ENCODE results near the gene PKP3.

The PKP3 gene

DNA sequence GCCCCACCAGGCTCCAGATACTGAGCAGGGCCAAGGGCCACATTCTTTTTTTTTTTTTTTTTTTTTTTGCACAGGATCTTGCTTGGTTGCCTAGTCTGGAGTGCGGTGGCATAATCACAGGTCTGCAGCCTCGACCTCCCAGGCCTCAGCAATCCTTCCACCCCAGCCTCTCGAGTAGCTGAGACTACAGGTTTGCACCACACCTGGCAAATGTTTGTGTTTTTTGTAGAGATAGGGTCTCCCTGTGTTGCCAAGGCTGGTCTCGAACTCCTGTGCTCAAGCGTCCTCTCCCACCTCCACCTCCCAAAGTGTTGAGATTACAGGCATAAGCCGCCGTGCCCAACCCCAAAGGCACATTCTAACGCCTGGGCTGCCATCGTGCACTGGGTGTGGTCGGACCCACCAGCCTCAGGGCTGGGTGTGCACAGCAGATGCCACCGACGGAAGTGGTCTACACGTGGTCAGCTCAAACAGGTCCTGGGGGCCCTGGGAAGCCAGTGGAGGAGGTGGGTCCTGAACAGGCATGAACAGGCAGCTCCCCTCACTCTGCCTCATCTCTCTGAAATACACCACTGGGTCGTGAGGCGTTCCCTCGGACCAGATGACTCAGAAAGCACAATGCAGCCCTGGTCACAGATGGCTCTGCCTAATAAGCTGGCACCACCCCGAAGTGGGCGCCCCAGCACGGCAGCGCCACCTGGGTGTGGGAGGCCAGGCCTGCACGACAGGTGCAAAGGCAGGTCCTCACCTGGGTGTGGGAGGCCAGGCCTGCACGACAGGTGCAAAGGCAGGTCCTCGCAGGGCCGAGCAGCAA lies 29.9 kb upstream of the PKP3 start:
- peak; percentile 31 for DNase-seq (ENCODE audit: low read depth, low spot score)

DNA sequence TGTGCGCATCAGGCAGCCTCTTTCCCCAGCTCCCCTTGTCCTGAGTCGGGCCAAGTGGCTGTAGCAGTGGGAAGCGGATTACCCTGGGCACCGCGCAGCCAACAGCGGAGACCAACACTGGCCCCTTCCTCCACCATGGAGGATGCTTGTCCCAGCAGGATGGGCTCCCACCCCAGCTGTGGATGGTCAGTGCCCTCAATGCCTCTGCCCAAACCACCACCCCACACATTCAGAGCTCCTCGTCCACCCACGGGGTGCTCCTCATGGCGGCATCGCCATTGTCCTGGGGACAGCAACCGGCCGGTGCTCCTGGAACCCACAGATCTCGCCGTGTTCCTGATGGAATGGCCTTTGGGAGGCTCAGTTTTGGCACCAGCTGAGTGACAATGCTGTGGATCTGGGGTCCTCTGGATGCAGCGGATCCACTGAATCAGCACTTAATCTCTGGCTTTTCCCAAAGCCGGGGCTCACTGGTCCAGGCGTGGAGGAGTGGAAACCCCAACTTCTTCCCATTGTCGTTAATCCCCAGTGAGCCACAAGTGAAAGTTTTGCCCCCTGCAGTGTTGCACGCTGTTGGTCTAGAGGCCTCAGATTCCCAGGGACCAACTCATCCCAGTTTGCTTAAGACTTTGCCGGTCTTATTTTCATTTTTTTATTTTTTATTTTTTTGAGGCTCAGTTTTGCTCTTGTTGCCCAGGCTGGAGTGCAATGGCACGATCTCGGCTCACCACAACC lies 28.9 kb upstream of the PKP3 start:
- no peak for DNase-seq (ENCODE audit: low read depth, low spot score)

DNA sequence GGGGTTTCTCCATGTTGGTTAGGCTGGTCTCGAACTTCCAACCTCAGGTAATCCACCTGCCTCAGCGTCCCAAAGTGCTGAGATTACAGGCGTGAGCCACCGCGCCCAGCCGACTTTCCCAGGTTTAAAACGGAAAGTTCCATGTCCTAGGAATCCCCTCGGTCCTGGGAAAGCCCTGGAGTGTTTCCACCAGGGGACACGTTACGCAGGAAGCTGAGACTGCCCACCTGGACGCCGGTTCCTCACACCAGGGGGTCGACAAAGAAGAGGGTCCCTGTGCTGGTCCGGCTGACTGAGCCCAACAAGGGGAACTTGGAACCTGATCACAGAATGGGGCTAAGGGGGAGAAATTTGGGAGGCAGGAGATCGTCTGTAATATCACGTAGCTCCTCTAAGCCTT lies 28.2 kb upstream of the PKP3 start:
- DNase-seq (ENCODE audit: low read depth, low spot score) = no peak

DNA sequence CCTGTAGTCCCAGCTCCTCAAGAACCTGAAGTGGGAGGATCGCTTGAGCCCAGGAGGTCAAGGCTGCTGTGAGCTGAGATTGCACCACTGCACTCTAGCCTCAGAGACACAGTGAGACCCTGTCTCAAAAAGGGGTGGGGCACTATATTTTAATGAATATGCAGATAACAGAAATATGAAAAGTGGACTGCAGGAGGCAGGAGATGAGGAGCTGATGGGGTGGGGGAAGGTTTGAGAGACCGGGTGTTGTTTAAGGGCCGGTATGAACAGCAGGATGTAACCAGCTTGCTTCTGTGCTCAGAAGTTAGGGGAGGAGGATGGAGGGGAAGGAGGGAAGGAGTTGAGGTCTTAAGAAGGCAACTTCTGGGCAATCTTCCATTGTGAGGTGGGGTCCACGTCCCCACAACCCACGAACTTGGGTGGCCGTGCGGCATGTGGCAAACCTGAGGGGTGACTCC lies 26.0 kb upstream of the PKP3 start:
- DNase-seq (ENCODE audit: low read depth, low spot score) = no peak

DNA sequence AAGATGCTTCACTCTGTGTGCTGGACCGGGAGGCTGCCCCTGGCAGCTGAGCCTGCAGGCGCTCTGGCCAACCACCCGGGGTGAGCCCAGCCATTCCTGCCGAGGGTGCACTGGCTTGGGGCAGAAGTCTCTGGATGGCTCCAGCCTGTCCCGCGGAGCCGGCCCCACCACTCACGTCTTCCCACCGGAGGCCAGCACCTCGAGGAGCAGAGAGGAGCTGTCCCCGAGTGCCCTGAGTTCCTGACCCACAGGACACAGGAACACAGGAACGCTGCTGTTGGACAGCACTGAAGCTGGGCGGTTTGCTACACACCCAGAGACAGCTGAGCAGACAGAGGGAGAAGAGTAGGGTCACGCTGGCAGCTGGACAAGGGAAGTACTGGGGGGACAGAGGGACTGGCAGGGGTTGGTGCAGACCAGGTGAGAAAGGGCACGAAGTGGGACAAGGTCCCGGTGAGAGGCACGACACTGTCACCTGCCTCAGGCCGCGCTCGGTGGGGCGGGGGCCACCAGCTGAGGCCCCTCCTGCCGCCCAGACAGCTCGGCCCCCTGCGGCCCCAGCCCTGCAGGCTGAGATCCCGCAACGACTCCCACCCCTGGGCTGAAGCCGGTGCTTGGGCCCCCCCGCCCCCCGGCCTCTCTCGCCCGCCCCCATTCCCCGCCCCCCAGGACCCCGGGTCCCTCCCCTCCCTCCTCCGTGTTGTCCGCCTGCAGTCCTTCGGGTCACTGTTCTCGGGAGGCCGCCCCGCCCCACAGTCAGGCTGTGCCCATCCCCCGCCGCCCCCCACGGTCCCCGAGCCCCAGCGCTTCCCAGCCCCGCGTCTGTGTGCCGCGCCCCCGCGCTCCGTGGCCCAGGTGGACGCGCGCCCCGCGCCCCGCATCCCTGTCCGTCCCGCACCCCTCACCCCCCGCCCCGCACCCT lies 25.3 kb upstream of the PKP3 start:
- DNase-seq (ENCODE audit: low read depth, low spot score) = no peak

DNA sequence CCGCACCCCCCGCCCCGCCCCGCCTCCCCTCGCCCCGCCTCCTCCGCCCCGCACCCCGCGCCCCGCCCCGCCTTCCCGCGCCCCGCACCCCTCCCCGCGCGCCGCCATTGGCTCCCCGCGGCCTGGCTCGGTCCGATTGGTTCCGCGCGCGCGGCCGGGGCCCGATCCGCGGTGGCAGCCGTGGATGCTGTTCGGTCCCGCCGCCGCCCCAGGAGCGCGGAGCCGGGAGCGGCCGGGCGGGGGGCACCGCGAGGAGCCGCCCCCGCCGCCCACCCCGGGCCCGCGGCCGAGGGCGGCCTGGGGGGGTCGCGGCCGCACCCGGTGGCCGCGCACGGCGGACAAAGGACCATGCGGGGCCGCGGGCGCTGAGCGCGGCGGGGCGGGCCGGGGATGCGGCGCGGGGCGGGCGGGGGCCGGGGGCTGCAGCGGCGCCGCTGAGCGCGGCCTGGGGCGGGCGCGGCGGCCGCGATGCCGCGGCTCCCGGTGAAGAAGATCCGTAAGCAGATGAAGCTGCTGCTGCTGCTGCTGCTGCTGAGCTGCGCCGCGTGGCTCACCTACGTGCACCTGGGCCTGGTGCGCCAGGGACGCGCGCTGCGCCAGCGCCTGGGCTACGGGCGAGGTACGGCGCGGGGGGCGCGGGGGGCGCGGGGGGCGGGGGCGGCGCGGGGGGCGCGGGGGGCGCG lies 24.5 kb upstream of the PKP3 start, which contains the start of gene B4GALNT4:
Gene B4GALNT4, plus strand, starts transcription at position 164 of the 683 bp plus-strand sequence. Its CDS starts 305 bp downstream, at position 469.
- DNase-seq (ENCODE audit: low read depth, low spot score) = no peak

DNA sequence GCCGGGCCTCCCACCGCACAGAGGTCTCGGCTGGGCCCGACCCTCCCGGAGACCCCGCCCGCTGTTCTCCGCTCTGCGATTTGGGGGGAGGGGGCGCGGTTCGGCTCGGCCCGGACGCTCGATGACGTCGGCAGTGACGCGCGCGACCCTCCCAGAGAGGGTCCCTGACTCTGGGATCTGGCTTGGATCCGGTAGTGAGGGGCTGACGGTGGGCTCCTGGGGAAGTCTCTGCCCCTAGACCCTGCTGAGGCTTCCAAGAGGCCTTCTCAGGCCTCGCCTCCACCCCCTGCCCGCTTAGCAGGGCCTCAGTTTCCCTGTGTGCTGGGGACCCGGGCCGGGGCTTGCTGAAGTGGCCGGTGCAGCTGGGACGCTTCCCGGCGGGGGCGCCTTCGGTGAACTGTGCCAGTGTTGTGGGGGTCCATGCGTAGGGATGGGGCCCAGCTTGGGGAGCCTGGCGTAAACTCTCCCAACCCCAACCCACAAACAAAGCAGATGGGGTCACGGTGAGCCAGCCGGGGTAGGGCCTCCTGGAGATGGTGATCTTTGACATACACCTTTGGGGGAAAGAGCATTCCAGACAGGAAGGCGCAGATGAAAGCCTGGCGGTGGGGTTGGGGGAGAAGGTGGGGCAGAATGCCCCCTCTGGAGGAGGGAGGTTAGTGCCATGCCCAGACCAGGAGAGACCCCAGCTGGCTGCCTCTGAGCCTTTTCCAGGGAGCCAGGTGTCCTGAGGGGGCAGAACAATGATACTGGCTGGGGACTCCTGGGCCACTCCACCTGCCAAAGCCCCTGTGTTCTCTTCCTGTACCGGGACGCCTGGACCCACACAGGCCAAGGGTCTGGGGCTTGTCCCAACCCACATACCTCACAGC lies 23.7 kb upstream of the PKP3 start:
- DNase-seq (ENCODE audit: low read depth, low spot score) = no peak

DNA sequence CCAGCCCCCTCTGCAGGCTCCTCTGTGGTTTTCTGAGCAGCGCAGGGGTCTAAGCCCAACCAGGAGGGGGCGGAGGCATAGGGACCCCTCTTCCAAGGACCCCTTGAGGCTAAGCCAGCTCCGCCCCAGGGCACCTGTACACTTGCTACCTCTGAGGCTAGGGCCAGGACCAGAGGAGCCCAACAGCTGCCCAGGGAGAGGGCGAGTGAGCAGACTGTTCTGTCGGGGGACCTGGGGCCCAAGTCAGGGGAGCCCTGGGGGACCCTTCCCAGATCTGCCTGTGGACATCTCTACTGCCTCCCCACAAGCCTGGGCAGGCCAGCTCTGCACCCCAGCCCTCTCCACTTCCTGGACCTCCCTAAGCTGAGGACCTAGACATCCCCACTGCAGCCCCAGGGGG lies 23.0 kb upstream of the PKP3 start:
- DNase-seq (ENCODE audit: low read depth, low spot score) = no peak

DNA sequence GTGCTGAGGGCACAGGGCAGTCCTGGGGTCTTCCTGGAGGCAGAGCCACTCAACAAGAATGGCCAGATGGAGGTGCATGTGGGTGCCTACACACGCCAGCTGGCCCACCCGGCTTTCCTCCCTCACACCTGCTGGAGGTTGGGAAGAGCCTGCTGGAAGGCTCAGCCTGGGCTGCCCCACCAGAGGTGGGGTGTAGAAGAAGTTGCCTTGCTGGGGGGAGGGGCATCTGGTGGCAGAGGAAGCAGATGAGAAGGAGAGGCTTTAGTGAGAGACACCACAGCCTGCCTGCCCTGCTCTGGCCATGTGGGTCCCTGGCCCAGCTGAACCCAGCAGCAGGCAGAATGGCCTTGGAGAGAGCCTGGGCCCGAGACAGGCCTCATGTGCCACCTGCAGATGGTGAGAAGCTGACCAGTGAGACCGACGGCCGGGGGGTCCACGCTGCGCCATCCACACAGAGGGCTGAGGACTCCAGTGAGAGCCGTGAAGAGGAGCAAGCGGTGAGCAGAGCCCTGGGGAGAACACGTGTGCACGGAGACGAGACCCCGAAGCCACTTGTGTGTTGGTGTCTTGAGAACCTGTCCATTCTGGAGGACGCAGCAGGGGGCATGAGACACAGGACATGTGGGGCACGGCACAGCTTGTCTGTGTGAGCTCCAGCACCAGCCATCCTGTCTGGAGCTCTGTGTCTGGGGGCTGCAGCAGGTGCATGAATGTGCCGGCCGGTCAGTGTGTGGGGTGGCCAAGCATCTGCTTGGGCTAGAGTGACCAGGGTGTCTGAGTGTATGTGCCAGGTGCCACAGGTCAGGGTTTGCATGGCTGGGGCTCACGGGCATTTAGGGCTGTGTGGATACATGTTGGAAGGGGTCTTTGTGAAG lies 22.1 kb upstream of the PKP3 start:
- no peak for DNase-seq (ENCODE audit: low read depth, low spot score)

DNA sequence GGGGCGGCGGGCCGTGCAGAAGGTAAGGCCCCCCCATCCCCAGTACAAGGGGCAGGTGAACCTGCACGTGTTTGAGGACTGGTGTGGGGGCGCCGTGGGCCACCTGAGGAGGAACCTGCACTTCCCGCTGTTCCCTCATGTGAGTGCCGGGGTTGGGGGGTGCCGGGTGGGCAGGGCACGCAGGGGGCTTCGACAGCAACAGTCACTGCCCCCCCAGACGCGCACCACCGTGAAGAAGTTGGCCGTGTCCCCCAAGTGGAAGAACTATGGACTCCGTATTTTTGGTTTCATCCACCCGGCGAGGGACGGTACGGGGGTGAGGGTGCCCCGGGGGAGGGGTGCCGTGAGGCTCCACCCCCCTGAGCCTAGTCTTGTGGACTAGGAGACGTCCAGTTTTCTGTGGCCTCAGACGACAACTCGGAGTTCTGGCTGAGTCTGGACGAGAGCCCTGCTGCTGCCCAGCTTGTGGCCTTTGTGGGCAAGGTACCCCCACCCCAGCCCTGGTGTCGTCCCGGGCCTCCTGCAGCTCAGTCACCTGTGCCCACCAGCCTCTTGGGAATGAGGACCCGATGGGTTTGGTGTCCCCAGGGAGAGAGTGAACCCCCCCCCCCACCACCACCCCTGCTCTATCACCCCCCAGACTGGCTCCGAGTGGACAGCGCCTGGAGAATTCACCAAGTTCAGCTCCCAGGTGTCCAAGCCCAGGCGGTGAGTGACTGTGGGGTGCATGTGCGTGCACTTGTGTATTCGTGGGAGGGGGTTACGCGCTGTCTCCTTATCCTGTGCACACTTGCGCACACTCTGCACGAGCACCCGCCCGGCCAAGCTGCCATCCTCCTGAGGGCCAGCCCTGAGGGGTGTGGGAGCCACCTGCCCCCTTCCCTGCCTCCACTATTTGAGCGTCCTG lies 20.9 kb upstream of the PKP3 start:
- no peak for DNase-seq (ENCODE audit: low read depth, low spot score)

DNA sequence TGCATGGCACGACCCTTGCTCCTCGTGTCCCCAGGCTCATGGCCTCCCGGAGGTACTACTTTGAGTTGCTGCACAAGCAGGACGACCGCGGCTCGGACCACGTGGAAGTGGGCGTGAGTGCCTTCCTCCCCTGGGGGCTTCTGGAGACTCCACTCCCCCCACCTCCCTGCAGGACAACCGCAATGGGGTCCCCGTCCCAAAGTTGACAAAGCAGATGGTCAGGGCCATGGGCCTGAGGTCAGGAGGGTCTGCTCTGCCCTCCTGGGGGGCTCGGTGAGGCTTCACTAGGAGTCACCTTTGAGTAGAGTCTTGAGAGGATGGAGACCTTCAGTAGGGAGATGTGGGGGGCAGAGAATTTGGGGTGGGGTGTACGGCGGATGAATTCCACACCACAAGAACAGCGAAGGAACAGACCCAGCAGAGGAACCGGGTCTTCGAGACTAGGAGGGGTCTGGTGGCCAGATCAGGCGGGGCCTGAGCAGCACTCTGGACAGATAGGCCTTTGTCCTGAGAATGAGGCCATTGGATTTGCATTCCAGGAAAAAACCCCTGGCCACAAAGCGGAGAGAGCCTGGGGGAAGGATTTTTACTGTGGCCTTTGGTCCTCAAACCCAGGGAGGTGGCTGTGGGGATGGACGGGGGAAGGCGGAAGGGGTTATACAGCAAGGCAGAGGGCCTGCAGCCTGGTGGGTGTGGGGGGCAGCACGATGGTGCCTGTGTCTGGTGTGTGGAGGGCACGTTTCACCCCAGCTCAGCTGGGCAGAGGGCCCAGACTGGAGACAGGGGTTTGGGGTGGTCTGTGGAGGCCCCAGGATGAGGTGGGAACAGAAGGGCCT lies 20.1 kb upstream of the PKP3 start:
- DNase-seq (ENCODE audit: low read depth, low spot score) = no peak

DNA sequence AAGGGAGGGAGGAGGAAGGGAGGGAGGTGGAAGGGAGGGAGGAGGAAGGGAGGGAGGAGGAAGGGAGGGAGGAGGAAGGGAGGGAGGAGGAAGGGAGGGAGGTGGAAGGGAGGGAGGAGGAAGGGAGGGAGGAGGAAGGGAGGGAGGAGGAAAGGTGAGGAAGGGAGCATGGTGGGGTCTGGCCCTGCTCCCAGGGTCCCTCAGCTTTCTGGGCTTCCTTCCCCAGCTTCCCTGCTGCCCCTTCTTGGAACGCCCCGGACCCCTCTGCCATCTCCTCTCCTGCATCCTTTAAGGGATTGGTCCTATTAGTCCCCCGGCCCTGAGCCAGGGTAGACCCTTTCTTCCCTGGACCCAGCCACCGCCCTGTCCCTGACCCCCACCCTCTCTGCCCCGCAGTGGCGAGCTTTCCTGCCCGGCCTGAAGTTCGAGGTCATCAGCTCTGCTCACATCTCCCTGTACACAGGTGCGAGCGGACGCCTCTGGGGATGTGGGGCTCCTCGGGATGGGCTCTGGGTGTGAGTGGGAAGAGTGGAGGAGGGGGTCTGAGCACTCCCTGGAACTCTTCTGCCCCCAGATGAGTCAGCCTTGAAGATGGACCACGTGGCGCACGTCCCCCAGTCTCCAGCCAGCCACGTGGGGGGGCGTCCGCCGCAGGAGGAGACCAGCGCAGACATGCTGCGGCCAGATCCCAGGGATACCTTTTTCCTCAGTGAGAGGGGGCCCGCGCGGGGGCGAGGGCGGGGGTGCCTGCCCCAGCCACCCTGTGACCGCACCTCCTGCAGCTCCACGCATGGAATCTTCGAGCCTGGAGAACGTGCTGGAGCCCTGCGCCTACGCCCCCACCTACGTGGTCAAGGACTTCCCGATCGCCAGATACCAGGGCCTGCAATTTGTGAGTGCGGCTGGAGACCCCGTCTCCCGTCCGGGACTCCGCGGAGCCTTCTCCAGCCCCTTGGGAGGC lies 18.7 kb upstream of the PKP3 start:
- no peak for DNase-seq (ENCODE audit: low read depth, low spot score)

DNA sequence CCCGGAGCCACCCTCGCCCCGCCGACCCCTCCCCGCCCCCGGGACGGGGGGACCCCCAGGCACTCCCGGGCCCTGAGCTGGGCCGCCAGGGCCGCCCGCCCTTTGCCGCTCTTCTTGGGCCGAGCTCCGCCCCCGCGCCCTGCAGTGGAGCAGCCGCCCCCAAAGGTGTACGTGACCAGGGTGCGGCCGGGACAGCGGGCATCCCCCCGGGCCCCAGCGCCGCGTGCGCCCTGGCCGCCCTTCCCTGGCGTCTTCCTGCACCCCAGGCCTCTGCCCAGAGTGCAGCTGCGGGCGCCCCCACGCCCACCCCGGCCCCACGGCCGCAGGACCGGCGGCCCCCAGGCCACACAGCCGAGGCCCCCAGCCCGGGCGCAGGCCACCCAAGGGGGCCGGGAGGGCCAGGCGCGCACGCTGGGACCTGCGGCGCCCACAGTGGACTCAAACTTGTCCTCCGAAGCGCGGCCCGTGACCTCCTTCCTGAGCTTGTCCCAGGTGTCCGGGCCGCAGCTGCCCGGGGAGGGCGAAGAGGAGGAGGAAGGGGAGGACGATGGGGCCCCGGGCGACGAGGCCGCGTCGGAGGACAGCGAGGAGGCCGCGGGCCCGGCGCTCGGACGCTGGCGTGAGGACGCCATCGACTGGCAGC lies 17.4 kb upstream of the PKP3 start:
- no peak for DNase-seq (ENCODE audit: low read depth, low spot score)

DNA sequence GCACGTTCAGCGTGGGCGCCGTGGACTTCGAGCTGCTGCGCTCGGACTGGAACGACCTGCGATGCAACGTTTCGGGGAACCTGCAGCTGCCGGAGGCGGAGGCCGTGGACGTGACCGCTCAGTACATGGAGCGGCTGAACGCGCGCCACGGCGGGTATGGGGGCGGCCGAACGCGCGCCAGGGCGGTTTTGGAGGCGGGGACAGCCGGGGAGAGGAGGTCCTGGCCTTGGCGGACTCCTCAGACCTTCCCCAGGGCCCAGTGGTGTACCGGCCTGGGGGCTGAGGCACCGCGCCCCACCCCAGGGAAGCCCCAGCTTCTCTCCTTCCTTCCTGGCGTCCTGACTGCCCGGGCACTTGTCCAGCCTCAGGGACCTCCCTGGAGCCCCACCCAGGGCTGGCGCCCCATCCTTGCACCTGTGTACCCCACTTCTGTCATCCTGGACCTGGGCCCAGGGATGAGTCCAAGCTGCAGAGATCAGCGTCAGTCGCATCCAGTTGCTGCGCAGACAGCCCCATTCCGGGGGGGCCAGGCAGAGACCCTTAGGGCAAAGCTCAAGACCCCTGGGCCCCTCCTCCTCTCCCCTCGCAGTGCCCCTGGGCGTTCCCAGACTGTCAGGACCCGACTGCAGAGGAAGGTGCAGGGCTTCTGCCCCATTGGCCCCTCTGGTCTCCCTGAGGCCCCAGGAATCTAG lies 16.7 kb upstream of the PKP3 start:
- no peak for DNase-seq (ENCODE audit: low read depth, low spot score)

DNA sequence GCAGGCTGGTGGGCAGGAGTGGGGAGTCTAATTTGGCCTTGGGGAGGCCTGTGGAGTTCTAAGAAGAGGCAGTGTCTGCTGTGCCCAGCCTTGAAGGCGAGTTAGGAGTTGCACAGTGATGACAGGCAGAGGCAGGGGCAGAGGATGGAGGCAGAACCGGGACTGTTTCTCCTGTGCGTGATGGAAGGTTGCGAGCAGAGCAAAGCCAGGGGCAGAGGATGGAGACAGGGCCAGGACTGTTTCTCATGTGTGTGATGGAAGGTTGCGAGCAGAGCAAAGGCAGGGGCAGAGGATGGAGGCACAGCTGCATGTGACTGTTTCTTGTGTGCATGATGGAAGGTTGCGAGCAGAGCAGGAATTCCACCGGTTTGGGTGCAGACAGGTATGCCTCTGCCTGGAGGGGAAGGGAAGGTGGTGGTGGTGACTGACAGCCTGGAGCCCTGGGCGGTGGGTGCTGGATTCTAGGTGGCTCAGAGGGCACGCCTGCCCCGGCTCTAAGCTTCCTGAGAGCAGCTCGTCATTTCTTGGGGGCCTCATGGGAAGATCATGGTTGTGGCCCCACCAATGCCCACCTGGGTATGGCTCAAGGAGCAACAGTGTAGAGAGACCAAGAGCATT lies 16.0 kb upstream of the PKP3 start:
- no peak for DNase-seq (ENCODE audit: low read depth, low spot score)
